Purkinje cell (primary cell): ENCODE measurements around the gene PAQR9. TPM values are rescaled to one million over a fixed set of nuclear protein-coding genes. Genes with fewer than 3 reads are reported as not detected.

Source experiments
- polyA plus RNA-seq: library from polyadenylated mRNA; unstranded; fragments of >200 nt; fragmentation: Nextera tagmentation; gene quantifications from 2 replicates; pipeline ENCODE4 v1.2.1, GENCODE V29; 2014

PAQR9 gene
- polyA plus RNA-seq = 5.6 and 6.5 TPM in 2 replicates

GRCh38 chr3:142963516-142964448 lies at the start of gene PAQR9:
PAQR9 (minus strand) TSS chr3:142963674; CDS start chr3:142963336, 338 bp downstream.

GRCh38 chr3:143001369-143002082 lies 38.1 kb upstream of the PAQR9 start, which contains the start of gene U2SURP:
U2SURP (plus strand) TSS chr3:143001570; CDS start chr3:143001629, 59 bp downstream.

Other genes starting within 250 kb of the PAQR9 start
- gene TRPC1, start 239.6 kb downstream of the PAQR9 start, polyA plus RNA-seq = 16.1 and 30.1 TPM in 2 replicates
- not detected in 2 replicates for gene PCOLCE2, start 74.6 kb downstream of the PAQR9 start, polyA plus RNA-seq
- 156 and 202 TPM in 2 replicates for gene U2SURP, start 37.9 kb upstream of the PAQR9 start, polyA plus RNA-seq
- gene CHST2, start 156.1 kb upstream of the PAQR9 start, polyA plus RNA-seq = 40.3 and 60.4 TPM in 2 replicates